Neural cell (in vitro differentiated cells): ENCODE measurements around the gene FSTL1.

ENCODE experiments used
- EP300 ChIP-seq: fragments of 450-650 bp; conservative IDR thresholded peaks from 2 replicates; pipeline ENCODE4 v1.6.1; 2014; ENCODE audit warnings: antibody characterized with exemption, mild to moderate bottlenecking, moderate library complexity; ENCODE audit not compliant: poor library complexity, severe bottlenecking
- EZH2 ChIP-seq: fragments of 200-600, 300-800 bp; shearing (Covaris generic), sonication (generic); IDR thresholded peaks from 2 replicates; pipeline ENCODE4 v1.6.1; 2014; ENCODE audit warnings: antibody characterized with exemption, low read length, borderline replicate concordance, mild to moderate bottlenecking; ENCODE audit not compliant: insufficient read depth, poor library complexity, severe bottlenecking
- POLR2AphosphoS5 ChIP-seq: IDR thresholded peaks from 2 replicates; pipeline ENCODE4 v1.6.1; 2012
- RAD21 ChIP-seq: fragments of 450-650 bp; conservative IDR thresholded peaks from 2 replicates; pipeline ENCODE4 v1.6.1; 2014; ENCODE audit warnings: antibody characterized with exemption, mild to moderate bottlenecking, moderate library complexity
- SMC3 ChIP-seq: fragments of 450-650 bp; conservative IDR thresholded peaks from 2 replicates; pipeline ENCODE4 v1.6.1; 2014; ENCODE audit warnings: antibody characterized with exemption, mild to moderate bottlenecking, moderate library complexity; ENCODE audit not compliant: poor library complexity
- TAF1 ChIP-seq: IDR thresholded peaks from 2 replicates; pipeline ENCODE4 v1.6.1; 2012; ENCODE audit warnings: low read depth
- TF ChIP-seq, protein P1 (sequence below): fragments of 450-650 bp; IDR thresholded peaks from 2 replicates; pipeline ENCODE4 v1.5.1; 2014; ENCODE audit warnings: antibody characterized with exemption, mild to moderate bottlenecking, moderate library complexity; ENCODE audit not compliant: poor library complexity, severe bottlenecking

- no peak for TF ChIP-seq EZH2
- TF ChIP-seq, protein P1, sequence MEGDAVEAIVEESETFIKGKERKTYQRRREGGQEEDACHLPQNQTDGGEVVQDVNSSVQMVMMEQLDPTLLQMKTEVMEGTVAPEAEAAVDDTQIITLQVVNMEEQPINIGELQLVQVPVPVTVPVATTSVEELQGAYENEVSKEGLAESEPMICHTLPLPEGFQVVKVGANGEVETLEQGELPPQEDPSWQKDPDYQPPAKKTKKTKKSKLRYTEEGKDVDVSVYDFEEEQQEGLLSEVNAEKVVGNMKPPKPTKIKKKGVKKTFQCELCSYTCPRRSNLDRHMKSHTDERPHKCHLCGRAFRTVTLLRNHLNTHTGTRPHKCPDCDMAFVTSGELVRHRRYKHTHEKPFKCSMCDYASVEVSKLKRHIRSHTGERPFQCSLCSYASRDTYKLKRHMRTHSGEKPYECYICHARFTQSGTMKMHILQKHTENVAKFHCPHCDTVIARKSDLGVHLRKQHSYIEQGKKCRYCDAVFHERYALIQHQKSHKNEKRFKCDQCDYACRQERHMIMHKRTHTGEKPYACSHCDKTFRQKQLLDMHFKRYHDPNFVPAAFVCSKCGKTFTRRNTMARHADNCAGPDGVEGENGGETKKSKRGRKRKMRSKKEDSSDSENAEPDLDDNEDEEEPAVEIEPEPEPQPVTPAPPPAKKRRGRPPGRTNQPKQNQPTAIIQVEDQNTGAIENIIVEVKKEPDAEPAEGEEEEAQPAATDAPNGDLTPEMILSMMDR, result no peak
- TF ChIP-seq RAD21, result no peak
- TF ChIP-seq TAF1, result no peak
- TF ChIP-seq EP300, result no peak
- TF ChIP-seq SMC3, result no peak
- TF ChIP-seq POLR2AphosphoS5, result no peak
Observed at GRCh38 chr3:120399372-120399771, 51.4 kb downstream of the FSTL1 start.
